Smooth muscle cell (in vitro differentiated cells): ENCODE data around the gene FOXP2. TPM values are rescaled to one million over a fixed set of nuclear protein-coding genes. Genes with fewer than 3 reads are reported as not detected.
"Not testable (repeated sequence)": the region's sequence is repeated elsewhere in the genome, so short reads cannot be mapped to it uniquely, and the experiment has no call there.

Experiments used
- DNase-seq: peaks from one replicate; lab custom pipeline; 2025; ENCODE audit not compliant: unreplicated experiment; lab: John Stamatoyannopoulos, UW
- H2AFZ ChIP-seq: fragments of 200-600 bp; sonication (generic); 2 replicates; pipeline ENCODE4 v1.6.0; 2016; ENCODE audit warnings: antibody characterized with exemption, low read depth, mild to moderate bottlenecking
- H3F3A ChIP-seq: fragments of 200-600 bp; sonication (generic); 2 replicates; pipeline ENCODE4 v1.6.0; 2017; ENCODE audit warnings: antibody characterized with exemption, low read depth
- H3K27ac ChIP-seq: fragments of 200-600 bp; sonication (generic); 2 replicates; pipeline ENCODE4 v1.5.1; 2016; ENCODE audit warnings: low read depth, mild to moderate bottlenecking
- H3K27me3 ChIP-seq: fragments of 200-600 bp; sonication (generic); 2 replicates; pipeline ENCODE4 v1.6.1; 2016; ENCODE audit warnings: low read depth, mild to moderate bottlenecking
- H3K36me3 ChIP-seq: fragments of 200-600 bp; sonication (generic); 2 replicates; pipeline ENCODE4 v1.5.1; 2016; ENCODE audit warnings: low read depth
- H3K4me1 ChIP-seq: fragments of 200-600 bp; sonication (generic); 2 replicates; pipeline ENCODE4 v1.5.1; 2016; ENCODE audit warnings: low read depth
- H3K4me2 ChIP-seq: fragments of 200-600 bp; sonication (generic); 2 replicates; pipeline ENCODE4 v1.6.0; 2016; ENCODE audit warnings: mild to moderate bottlenecking
- H3K4me3 ChIP-seq: fragments of 200-600 bp; sonication (generic); 2 replicates; pipeline ENCODE4 v1.5.1; 2016; ENCODE audit warnings: mild to moderate bottlenecking
- H3K79me2 ChIP-seq: fragments of 200-600 bp; sonication (generic); 2 replicates; pipeline ENCODE4 v1.6.0; 2016; ENCODE audit warnings: low read depth, mild to moderate bottlenecking
- H3K9ac ChIP-seq: fragments of 200-600 bp; sonication (generic); 2 replicates; pipeline ENCODE4 v1.6.0; 2016; ENCODE audit warnings: low read depth
- H3K9me3 ChIP-seq: fragments of 200-600 bp; sonication (generic); replicated peaks from 2 replicates; pipeline ENCODE4 v1.5.1; 2016; ENCODE audit warnings: low read depth
- H4K20me1 ChIP-seq: fragments of 200-600 bp; sonication (generic); 2 replicates; pipeline ENCODE4 v1.6.0; 2016; ENCODE audit warnings: low read depth
- WGBS: methylation state at CpG from one replicate; pipeline ENCODE4 v1.1.7; 2016; ENCODE audit warnings: low lambda C conversion rate; 5-methylcytosine and 5-hydroxymethylcytosine counted together
- polyA plus RNA-seq: library from polyadenylated mRNA; unstranded; fragments of >200 nt; fragmentation: Nextera tagmentation; extraction: Ambion mirVana; gene quantifications from 2 replicates; pipeline ENCODE4 v1.2.1, GENCODE V29; 2016
- total RNA-seq: library from RNA; depleted of rRNA; stranded (reverse); fragments of >200 nt; gene quantifications from 2 replicates; pipeline ENCODE4 v1.2.3, GENCODE V29; 2014
- TF ChIP-seq, protein P1 (sequence below): fragments of 200-600 bp; sonication (generic); IDR thresholded peaks from 2 replicates; pipeline ENCODE4 v1.5.1; 2017; ENCODE audit warnings: borderline replicate concordance, mild to moderate bottlenecking, antibody characterized with exemption; ENCODE audit not compliant: insufficient read depth, poor library complexity, severe bottlenecking

The FOXP2 gene
- total and polyA plus RNA-seq, 2 experiments from 2014 or later = 0.86 to 1.1 TPM

GRCh38 chr7:114432061-114432460 lies 17.4 kb downstream of the FOXP2 start:
- Histone ChIP-seq H3K27ac (no peak overlapping the region), H3K36me3 (no peaks in the 10 kb centered on the region), H3K9ac (no peak overlapping the region), H3K9me3 (no peaks in the 10 kb centered on the region), H3K27me3 (no peaks in the 10 kb centered on the region), H3F3A (no peaks in the 10 kb centered on the region), H2AFZ (no peak overlapping the region), H3K4me1 (no peaks in the 10 kb centered on the region), H3K4me3 (no peak overlapping the region), H3K4me2 (no peak overlapping the region), H3K79me2 (no peaks in the 10 kb centered on the region), H4K20me1 (no peaks in the 10 kb centered on the region)
- DNase-seq = no peak
- TF ChIP-seq, protein P1, sequence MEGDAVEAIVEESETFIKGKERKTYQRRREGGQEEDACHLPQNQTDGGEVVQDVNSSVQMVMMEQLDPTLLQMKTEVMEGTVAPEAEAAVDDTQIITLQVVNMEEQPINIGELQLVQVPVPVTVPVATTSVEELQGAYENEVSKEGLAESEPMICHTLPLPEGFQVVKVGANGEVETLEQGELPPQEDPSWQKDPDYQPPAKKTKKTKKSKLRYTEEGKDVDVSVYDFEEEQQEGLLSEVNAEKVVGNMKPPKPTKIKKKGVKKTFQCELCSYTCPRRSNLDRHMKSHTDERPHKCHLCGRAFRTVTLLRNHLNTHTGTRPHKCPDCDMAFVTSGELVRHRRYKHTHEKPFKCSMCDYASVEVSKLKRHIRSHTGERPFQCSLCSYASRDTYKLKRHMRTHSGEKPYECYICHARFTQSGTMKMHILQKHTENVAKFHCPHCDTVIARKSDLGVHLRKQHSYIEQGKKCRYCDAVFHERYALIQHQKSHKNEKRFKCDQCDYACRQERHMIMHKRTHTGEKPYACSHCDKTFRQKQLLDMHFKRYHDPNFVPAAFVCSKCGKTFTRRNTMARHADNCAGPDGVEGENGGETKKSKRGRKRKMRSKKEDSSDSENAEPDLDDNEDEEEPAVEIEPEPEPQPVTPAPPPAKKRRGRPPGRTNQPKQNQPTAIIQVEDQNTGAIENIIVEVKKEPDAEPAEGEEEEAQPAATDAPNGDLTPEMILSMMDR = no peak

GRCh38 chr7:114432703-114433102 lies 18.1 kb downstream of the FOXP2 start:
- no peak for DNase-seq
- Histone ChIP-seq H3K79me2 (no peaks in the 10 kb centered on the region), H3F3A (no peaks in the 10 kb centered on the region), H3K36me3 (no peaks in the 10 kb centered on the region), H3K4me3 (no peak overlapping the region), H3K9me3 (no peaks in the 10 kb centered on the region), H4K20me1 (no peaks in the 10 kb centered on the region), H2AFZ (no peak overlapping the region), H3K27ac (no peak overlapping the region), H3K4me1 (no peaks in the 10 kb centered on the region), H3K27me3 (no peaks in the 10 kb centered on the region), H3K4me2 (no peak overlapping the region), H3K9ac (no peak overlapping the region)
- TF ChIP-seq, protein P1 = no peak
- 76% methylated on average over 3 of the region's 3 CpGs for WGBS

GRCh38 chr7:114439581-114439980 lies 25.0 kb downstream of the FOXP2 start:
- H3K36me3 ChIP-seq = no peaks in the 10 kb centered on the region
- no peaks in the 10 kb centered on the region for H4K20me1 ChIP-seq
- TF ChIP-seq, protein P1 = no peak
- no peaks in the 10 kb centered on the region for H3K4me1 ChIP-seq
- 93% methylated on average over 5 of the region's 5 CpGs for WGBS
- no peak overlapping the region for H3K4me2 ChIP-seq
- no peak overlapping the region for H3K27ac ChIP-seq
- no peak overlapping the region for H2AFZ ChIP-seq
- H3K9me3 ChIP-seq = no peaks in the 10 kb centered on the region
- H3K79me2 ChIP-seq = no peaks in the 10 kb centered on the region
- no peaks in the 10 kb centered on the region for H3K27me3 ChIP-seq
- H3K4me3 ChIP-seq = no peak overlapping the region
- DNase-seq = no peak
- no peak overlapping the region for H3K9ac ChIP-seq
- no peaks in the 10 kb centered on the region for H3F3A ChIP-seq

GRCh38 chr7:114440927-114441326 lies 26.3 kb downstream of the FOXP2 start:
- H3K27me3 ChIP-seq, H3K9me3 ChIP-seq, H2AFZ ChIP-seq, H3K36me3 ChIP-seq, H3K4me3 ChIP-seq, H3F3A ChIP-seq, H3K9ac ChIP-seq, H3K27ac ChIP-seq, H4K20me1 ChIP-seq, DNase-seq, H3K4me2 ChIP-seq, H3K4me1 ChIP-seq, H3K79me2 ChIP-seq: not testable (repeated sequence)
- WGBS = 94% methylated on average over 4 of the region's 4 CpGs
